ENCODE results near the gene PPARG. TPM values are rescaled to one million over a fixed set of nuclear protein-coding genes. Genes with fewer than 3 reads are reported as not detected.
"Not testable (repeated sequence)": the region's sequence is repeated elsewhere in the genome, so short reads cannot be mapped to it uniquely, and the experiment has no call there.

PPARG gene
- total RNA-seq, 2 experiments from 2014 or later = 0.20 TPM; not detected in 1

GRCh38 chr3:12380461-12380860 lies 91.6 kb downstream of the PPARG start:
- H3K27me3 Mint-ChIP-seq (ENCODE audit: low read depth) = peaks cover 5% of the 10 kb centered on the region
- H3K36me3 Mint-ChIP-seq (ENCODE audit: low read depth) = no peaks in the 10 kb centered on the region
- peaks cover 8% of the 10 kb centered on the region for H3K4me1 Mint-ChIP-seq (ENCODE audit: low read depth)
- no peak for DNase-seq
- no peaks in the 10 kb centered on the region for H3K9me3 Mint-ChIP-seq
- H3K4me3 Mint-ChIP-seq = no peak overlapping the region
- H3K27ac Mint-ChIP-seq = no peak overlapping the region
- CTCF ChIA-PET = no interaction called here
- intact Hi-C loops (cut with micrococcal nuclease) = no loop called here

GRCh38 chr3:12381199-12381598 lies 92.3 kb downstream of the PPARG start:
- Mint-ChIP-seq H3K9me3 (no peaks in the 10 kb centered on the region), H3K4me1 (ENCODE audit: low read depth) (peaks cover 8% of the 10 kb centered on the region), H3K27ac (no peak overlapping the region), H3K27me3 (ENCODE audit: low read depth) (peaks cover 5% of the 10 kb centered on the region), H3K36me3 (ENCODE audit: low read depth) (no peaks in the 10 kb centered on the region), H3K4me3 (no peak overlapping the region)
- DNase-seq = no peak
- CTCF ChIA-PET = no interaction called here
- intact Hi-C loops (cut with micrococcal nuclease) = no loop called here

GRCh38 chr3:12383218-12383617 lies 94.3 kb downstream of the PPARG start:
- no peak overlapping the region for H3K27ac Mint-ChIP-seq
- H3K4me1 Mint-ChIP-seq (ENCODE audit: low read depth) = peaks cover 8% of the 10 kb centered on the region
- H3K27me3 Mint-ChIP-seq (ENCODE audit: low read depth) = peaks cover 15% of the 10 kb centered on the region
- H3K4me3 Mint-ChIP-seq = no peak overlapping the region
- CTCF ChIA-PET = no interaction called here
- peaks cover 2% of the 10 kb centered on the region for H3K9me3 Mint-ChIP-seq
- DNase-seq = no peak
- no peaks in the 10 kb centered on the region for H3K36me3 Mint-ChIP-seq (ENCODE audit: low read depth)
- intact Hi-C loops (cut with micrococcal nuclease) = no loop called here

GRCh38 chr3:12384451-12385233 lies 95.8 kb downstream of the PPARG start:
- peaks cover 19% of the 10 kb centered on the region for H3K27me3 Mint-ChIP-seq (ENCODE audit: low read depth)
- peaks cover 2% of the 10 kb centered on the region for H3K9me3 Mint-ChIP-seq
- peaks cover 6% of the 10 kb centered on the region for H3K4me1 Mint-ChIP-seq (ENCODE audit: low read depth)
- no peak overlapping the region for H3K4me3 Mint-ChIP-seq
- CTCF ChIA-PET = no interaction called here
- DNase-seq = peak; percentile 21
- no peak overlapping the region for H3K27ac Mint-ChIP-seq
- no peaks in the 10 kb centered on the region for H3K36me3 Mint-ChIP-seq (ENCODE audit: low read depth)
- intact Hi-C loops (cut with micrococcal nuclease) = loop anchor here (1.0 kb wide), 1 partner anchor 11 kb away; no protein-coding TSS in a partner anchor

- H3K4me1 Mint-ChIP-seq (ENCODE audit: low read depth); H3K9me3 Mint-ChIP-seq; intact Hi-C loops (cut with micrococcal nuclease); CTCF ChIA-PET; DNase-seq; H3K27ac Mint-ChIP-seq; H3K36me3 Mint-ChIP-seq (ENCODE audit: low read depth); H3K4me3 Mint-ChIP-seq: not testable (repeated sequence)
- peaks cover 25% of the 10 kb centered on the region for H3K27me3 Mint-ChIP-seq (ENCODE audit: low read depth)
These were observed 97.8 kb downstream of the PPARG start for GRCh38 chr3:12386514-12387291.

GRCh38 chr3:12388185-12388584 lies 99.3 kb downstream of the PPARG start:
- H3K27ac Mint-ChIP-seq = no peak overlapping the region
- CTCF ChIA-PET = interaction anchor here (0.6 kb wide), 1 partner anchor 255 kb away, joined by 3 read pairs; no protein-coding TSS in a partner anchor
- no peaks in the 10 kb centered on the region for H3K36me3 Mint-ChIP-seq (ENCODE audit: low read depth)
- H3K4me3 Mint-ChIP-seq = no peak overlapping the region
- no peaks in the 10 kb centered on the region for H3K4me1 Mint-ChIP-seq (ENCODE audit: low read depth)
- DNase-seq = no peak
- peaks cover 2% of the 10 kb centered on the region for H3K9me3 Mint-ChIP-seq
- H3K27me3 Mint-ChIP-seq (ENCODE audit: low read depth) = peaks cover 29% of the 10 kb centered on the region
- intact Hi-C loops (cut with micrococcal nuclease) = no loop called here

GRCh38 chr3:12392101-12392878 lies 103.4 kb downstream of the PPARG start:
- Mint-ChIP-seq H3K4me3 (no peak overlapping the region), H3K27me3 (ENCODE audit: low read depth) (peaks cover 18% of the 10 kb centered on the region), H3K36me3 (ENCODE audit: low read depth) (no peaks in the 10 kb centered on the region), H3K4me1 (ENCODE audit: low read depth) (peaks cover 9% of the 10 kb centered on the region), H3K27ac (no peak overlapping the region), H3K9me3 (no peaks in the 10 kb centered on the region)
- CTCF ChIA-PET = no interaction called here
- intact Hi-C loops (cut with micrococcal nuclease) = no loop called here
- no peak for DNase-seq

- Mint-ChIP-seq H3K27ac (no peak overlapping the region), H3K4me3 (no peak overlapping the region), H3K27me3 (ENCODE audit: low read depth) (peaks cover 27% of the 10 kb centered on the region), H3K9me3 (no peaks in the 10 kb centered on the region), H3K36me3 (ENCODE audit: low read depth) (no peaks in the 10 kb centered on the region), H3K4me1 (ENCODE audit: low read depth) (peaks cover 9% of the 10 kb centered on the region)
- intact Hi-C loops (cut with micrococcal nuclease) = no loop called here
- CTCF ChIA-PET = no interaction called here
- DNase-seq = no peak
These were observed 105.0 kb downstream of the PPARG start for GRCh38 chr3:12393894-12394293.

- CTCF ChIA-PET = interaction anchor here (1.3 kb wide), 1 partner anchor 259 kb away, joined by 3 read pairs; no protein-coding TSS in a partner anchor
- H3K4me1 Mint-ChIP-seq (ENCODE audit: low read depth) = peaks cover 9% of the 10 kb centered on the region
- DNase-seq = no peak
- peaks cover 27% of the 10 kb centered on the region for H3K27me3 Mint-ChIP-seq (ENCODE audit: low read depth)
- H3K27ac Mint-ChIP-seq = no peak overlapping the region
- intact Hi-C loops (cut with micrococcal nuclease) = loop anchor here (1.0 kb wide), 3 partner anchors 10 to 200 kb away; no protein-coding TSS in a partner anchor
- H3K4me3 Mint-ChIP-seq = no peak overlapping the region
- H3K9me3 Mint-ChIP-seq = no peaks in the 10 kb centered on the region
- H3K36me3 Mint-ChIP-seq (ENCODE audit: low read depth) = no peaks in the 10 kb centered on the region
These were observed 105.8 kb downstream of the PPARG start for GRCh38 chr3:12394569-12395271.

GRCh38 chr3:12395349-12396012 lies 106.6 kb downstream of the PPARG start:
- no peak overlapping the region for H3K4me3 Mint-ChIP-seq
- H3K27me3 Mint-ChIP-seq (ENCODE audit: low read depth) = peaks cover 27% of the 10 kb centered on the region
- H3K9me3 Mint-ChIP-seq = no peaks in the 10 kb centered on the region
- H3K4me1 Mint-ChIP-seq (ENCODE audit: low read depth) = peaks cover 11% of the 10 kb centered on the region
- CTCF ChIA-PET = interaction anchor here (1.3 kb wide), 1 partner anchor 260 kb away, joined by 3 read pairs; no protein-coding TSS in a partner anchor
- DNase-seq = peak; percentile 23
- H3K36me3 Mint-ChIP-seq (ENCODE audit: low read depth) = no peaks in the 10 kb centered on the region
- intact Hi-C loops (cut with micrococcal nuclease) = loop anchor here (1.0 kb wide), 3 partner anchors 11 to 201 kb away; no protein-coding TSS in a partner anchor
- H3K27ac Mint-ChIP-seq = no peak overlapping the region

GRCh38 chr3:12396471-12396870 lies 107.6 kb downstream of the PPARG start:
- no peak for DNase-seq
- peaks cover 18% of the 10 kb centered on the region for H3K4me1 Mint-ChIP-seq (ENCODE audit: low read depth)
- H3K27ac Mint-ChIP-seq = no peak overlapping the region
- intact Hi-C loops (cut with micrococcal nuclease) = no loop called here
- CTCF ChIA-PET = interaction anchor here (0.6 kb wide), 1 partner anchor 209 kb away, joined by 3 read pairs; no protein-coding TSS in a partner anchor
- H3K27me3 Mint-ChIP-seq (ENCODE audit: low read depth) = peaks cover 20% of the 10 kb centered on the region
- no peak overlapping the region for H3K4me3 Mint-ChIP-seq
- no peaks in the 10 kb centered on the region for H3K36me3 Mint-ChIP-seq (ENCODE audit: low read depth)
- H3K9me3 Mint-ChIP-seq = no peaks in the 10 kb centered on the region

Data from activated naive CD4-positive, alpha-beta T cell treated with anti-CD3 and anti-CD28 coated beads for 36 hours (primary cell).